ENCODE results near the gene SDSL.

SDSL gene

GRCh38 chr12:113425960-113426453, 3.8 kb downstream of the SDSL start:
- no peaks in the 10 kb centered on the region for H3K4me1 Mint-ChIP-seq
- no peak overlapping the region for H3K4me3 Mint-ChIP-seq
- H3K27me3 Mint-ChIP-seq: no peaks in the 10 kb centered on the region
- H3K9me3 Mint-ChIP-seq: no peaks in the 10 kb centered on the region
- no peak overlapping the region for H3K27ac Mint-ChIP-seq
- H3K36me3 Mint-ChIP-seq: no peaks in the 10 kb centered on the region

- Mint-ChIP-seq H3K27me3 (no peaks in the 10 kb centered on the region), H3K4me3 (no peak overlapping the region), H3K4me1 (no peaks in the 10 kb centered on the region), H3K9me3 (no peaks in the 10 kb centered on the region), H3K36me3 (no peaks in the 10 kb centered on the region), H3K27ac (no peak overlapping the region)
Observed at GRCh38 chr12:113427882-113428281, 5.7 kb downstream of the SDSL start.

- H3K27me3 Mint-ChIP-seq: no peaks in the 10 kb centered on the region
- H3K4me1 Mint-ChIP-seq: no peaks in the 10 kb centered on the region
- no peaks in the 10 kb centered on the region for H3K9me3 Mint-ChIP-seq
- H3K4me3 Mint-ChIP-seq: no peak overlapping the region
- no peaks in the 10 kb centered on the region for H3K36me3 Mint-ChIP-seq
- no peak overlapping the region for H3K27ac Mint-ChIP-seq
Observed at GRCh38 chr12:113428482-113428881, 6.3 kb downstream of the SDSL start.

- no peaks in the 10 kb centered on the region for H3K4me1 Mint-ChIP-seq
- no peak overlapping the region for H3K27ac Mint-ChIP-seq
- no peaks in the 10 kb centered on the region for H3K27me3 Mint-ChIP-seq
- no peak overlapping the region for H3K4me3 Mint-ChIP-seq
- no peaks in the 10 kb centered on the region for H3K36me3 Mint-ChIP-seq
- no peaks in the 10 kb centered on the region for H3K9me3 Mint-ChIP-seq
Observed at GRCh38 chr12:113432986-113433385, 10.8 kb downstream of the SDSL start.

- no peak overlapping the region for H3K4me3 Mint-ChIP-seq
- H3K36me3 Mint-ChIP-seq: no peaks in the 10 kb centered on the region
- H3K27ac Mint-ChIP-seq: no peak overlapping the region
- H3K4me1 Mint-ChIP-seq: no peaks in the 10 kb centered on the region
- no peaks in the 10 kb centered on the region for H3K27me3 Mint-ChIP-seq
- no peaks in the 10 kb centered on the region for H3K9me3 Mint-ChIP-seq
Observed at GRCh38 chr12:113435367-113435766, 13.2 kb downstream of the SDSL start.

GRCh38 chr12:113436586-113436985, 14.4 kb downstream of the SDSL start:
- H3K9me3 Mint-ChIP-seq: no peaks in the 10 kb centered on the region
- H3K4me1 Mint-ChIP-seq: no peaks in the 10 kb centered on the region
- H3K36me3 Mint-ChIP-seq: no peaks in the 10 kb centered on the region
- no peak overlapping the region for H3K27ac Mint-ChIP-seq
- no peaks in the 10 kb centered on the region for H3K27me3 Mint-ChIP-seq
- H3K4me3 Mint-ChIP-seq: no peak overlapping the region

- H3K4me3 Mint-ChIP-seq: no peak overlapping the region
- no peaks in the 10 kb centered on the region for H3K9me3 Mint-ChIP-seq
- H3K27me3 Mint-ChIP-seq: no peaks in the 10 kb centered on the region
- no peaks in the 10 kb centered on the region for H3K36me3 Mint-ChIP-seq
- H3K27ac Mint-ChIP-seq: no peak overlapping the region
- H3K4me1 Mint-ChIP-seq: no peaks in the 10 kb centered on the region
Observed at GRCh38 chr12:113436993-113437728, 15.0 kb downstream of the SDSL start.

- H3K9me3 Mint-ChIP-seq: no peaks in the 10 kb centered on the region
- no peaks in the 10 kb centered on the region for H3K4me1 Mint-ChIP-seq
- H3K36me3 Mint-ChIP-seq: no peaks in the 10 kb centered on the region
- H3K4me3 Mint-ChIP-seq: no peak overlapping the region
- no peaks in the 10 kb centered on the region for H3K27me3 Mint-ChIP-seq
- no peak overlapping the region for H3K27ac Mint-ChIP-seq
Observed at GRCh38 chr12:113437729-113438100, 15.5 kb downstream of the SDSL start.

GRCh38 chr12:113438523-113439300, 16.5 kb downstream of the SDSL start:
- H3K4me1 Mint-ChIP-seq: no peaks in the 10 kb centered on the region
- peaks cover 1% of the 10 kb centered on the region for H3K27me3 Mint-ChIP-seq
- H3K9me3 Mint-ChIP-seq: no peaks in the 10 kb centered on the region
- no peaks in the 10 kb centered on the region for H3K36me3 Mint-ChIP-seq
- no peak overlapping the region for H3K4me3 Mint-ChIP-seq
- H3K27ac Mint-ChIP-seq: no peak overlapping the region

GRCh38 chr12:113439301-113439597, 17.1 kb downstream of the SDSL start:
- Mint-ChIP-seq H3K36me3 (no peaks in the 10 kb centered on the region), H3K27ac (no peak overlapping the region), H3K4me1 (no peaks in the 10 kb centered on the region)

GRCh38 chr12:113439606-113440030, 17.4 kb downstream of the SDSL start:
- H3K36me3 Mint-ChIP-seq: no peaks in the 10 kb centered on the region
- peaks cover 1% of the 10 kb centered on the region for H3K27me3 Mint-ChIP-seq
- H3K4me3 Mint-ChIP-seq: no peak overlapping the region
- H3K4me1 Mint-ChIP-seq: no peaks in the 10 kb centered on the region
- no peak overlapping the region for H3K27ac Mint-ChIP-seq
- no peaks in the 10 kb centered on the region for H3K9me3 Mint-ChIP-seq

More at GRCh38 chr12:113439301-113439597, 17.1 kb downstream of the SDSL start:
- Mint-ChIP-seq H3K27me3 (peaks cover 1% of the 10 kb centered on the region), H3K9me3 (no peaks in the 10 kb centered on the region), H3K4me3 (no peak overlapping the region)

GRCh38 chr12:113440336-113440735, 18.2 kb downstream of the SDSL start:
- no peaks in the 10 kb centered on the region for H3K36me3 Mint-ChIP-seq
- H3K9me3 Mint-ChIP-seq: no peaks in the 10 kb centered on the region
- no peak overlapping the region for H3K27ac Mint-ChIP-seq
- H3K4me1 Mint-ChIP-seq: no peaks in the 10 kb centered on the region
- peaks cover 4% of the 10 kb centered on the region for H3K27me3 Mint-ChIP-seq
- H3K4me3 Mint-ChIP-seq: no peak overlapping the region

- no peaks in the 10 kb centered on the region for H3K9me3 Mint-ChIP-seq
- H3K4me1 Mint-ChIP-seq: no peaks in the 10 kb centered on the region
- no peak overlapping the region for H3K27ac Mint-ChIP-seq
- H3K36me3 Mint-ChIP-seq: no peaks in the 10 kb centered on the region
- no peak overlapping the region for H3K4me3 Mint-ChIP-seq
- H3K27me3 Mint-ChIP-seq: peaks cover 7% of the 10 kb centered on the region
Observed at GRCh38 chr12:113440947-113441782, 19.0 kb downstream of the SDSL start.

- no peak overlapping the region for H3K27ac Mint-ChIP-seq
- no peak overlapping the region for H3K4me3 Mint-ChIP-seq
- no peaks in the 10 kb centered on the region for H3K36me3 Mint-ChIP-seq
- H3K4me1 Mint-ChIP-seq: no peaks in the 10 kb centered on the region
- peaks cover 14% of the 10 kb centered on the region for H3K27me3 Mint-ChIP-seq
- H3K9me3 Mint-ChIP-seq: no peaks in the 10 kb centered on the region
Observed at GRCh38 chr12:113443030-113443539, 20.9 kb downstream of the SDSL start.

- Mint-ChIP-seq H3K9me3 (no peaks in the 10 kb centered on the region), H3K36me3 (no peaks in the 10 kb centered on the region), H3K4me3 (no peak overlapping the region), H3K27me3 (peaks cover 18% of the 10 kb centered on the region), H3K4me1 (no peaks in the 10 kb centered on the region), H3K27ac (no peak overlapping the region)
Observed at GRCh38 chr12:113445544-113446171, 23.5 kb downstream of the SDSL start.
